ENCODE results near the gene MACO1. TPM values are rescaled to one million over a fixed set of nuclear protein-coding genes. Genes with fewer than 3 reads are reported as not detected.

MACO1 gene
- polyA plus RNA-seq, 2 of the 4 experiments (the other 2 are of a cell fraction), result 6.3 to 7.5 TPM

- no peak overlapping the region for H3K27ac ChIP-seq
- WGBS (ENCODE audit: missing lambda C conversion rate), result 79% methylated on average over 10 of the region's 19 CpGs
- DNase-seq (ENCODE audit: low read depth in 1 of 2, low spot score in 1 of 2) (no peak), FAIRE-seq (no peak), ATAC-seq (no peak)
- TF ChIP-seq ELK1 (IDR thresholded peaks at IDR 0.05; ENCODE audit: low read depth, low read length), result no peak
- TF ChIP-seq RFX5 (IDR thresholded peaks at IDR 0.05), result no peak
- H3K9me3 ChIP-seq, result no peaks in the 10 kb centered on the region
- POLR2A ChIA-PET, result no interaction called here
- H3K4me2 ChIP-seq, result no peak overlapping the region
- peaks cover 8% of the 10 kb centered on the region; the same call in 2 of the 3 replicates for H3K4me1 ChIP-seq
- CTCF ChIA-PET, result interaction anchor here (1.0 to 1.1 kb wide), 3 partner anchors 23 to 260 kb away, joined by 3 to 6 read pairs (median 6); no protein-coding TSS in a partner anchor
- H3K4me3 ChIP-seq, result no peak overlapping the region
Observed at GRCh38 chr1:25549273-25550154, 118.8 kb downstream of the MACO1 start.

Other genes starting within 250 kb of the MACO1 start
- 29.7 and 38.6 TPM in 2 replicates for gene SYF2, start 198.4 kb upstream of the MACO1 start, polyA plus RNA-seq (2011; rRNA removed)
- 36.0 to 39.7 TPM (median 38.6 TPM) in 3 replicates for gene SYF2, start 198.4 kb upstream of the MACO1 start, polyA plus RNA-seq (2017; fragmentation: RNase III; extraction: RNeasy Plus Mini Kit Qiagen cat#74134 plus additional on column Dnase treatment)
- 45.0 and 50.6 TPM in 2 replicates for gene RSRP1, start 183.4 kb upstream of the MACO1 start, polyA plus RNA-seq (2011; rRNA removed)
- gene RSRP1, start 183.4 kb upstream of the MACO1 start, polyA plus RNA-seq (2017; fragmentation: RNase III; extraction: RNeasy Plus Mini Kit Qiagen cat#74134 plus additional on column Dnase treatment), result 32.8 to 36.2 TPM (median 34.5 TPM) in 3 replicates
- gene RHD, start 158.4 kb upstream of the MACO1 start, polyA plus RNA-seq (2011; rRNA removed), result not detected in 2 replicates
- not detected in 3 replicates for gene RHD, start 158.4 kb upstream of the MACO1 start, polyA plus RNA-seq (2017; fragmentation: RNase III; extraction: RNeasy Plus Mini Kit Qiagen cat#74134 plus additional on column Dnase treatment)
- gene TMEM50A, start 92.6 kb upstream of the MACO1 start, polyA plus RNA-seq (2011; rRNA removed), result 85.4 and 128 TPM in 2 replicates
- 107 to 111 TPM (median 110 TPM) in 3 replicates for gene TMEM50A, start 92.6 kb upstream of the MACO1 start, polyA plus RNA-seq (2017; fragmentation: RNase III; extraction: RNeasy Plus Mini Kit Qiagen cat#74134 plus additional on column Dnase treatment)
- gene RHCE, start 10.1 kb upstream of the MACO1 start, polyA plus RNA-seq (2011; rRNA removed), result 0.12 and 0.13 TPM in 2 replicates
- gene RHCE, start 10.1 kb upstream of the MACO1 start, polyA plus RNA-seq (2017; fragmentation: RNase III; extraction: RNeasy Plus Mini Kit Qiagen cat#74134 plus additional on column Dnase treatment), result not detected in 3 replicates
- gene LDLRAP1, start 112.7 kb downstream of the MACO1 start, polyA plus RNA-seq (2011; rRNA removed), result 7.9 and 9.2 TPM in 2 replicates
- 9.9 to 10.9 TPM (median 10.1 TPM) in 3 replicates for gene LDLRAP1, start 112.7 kb downstream of the MACO1 start, polyA plus RNA-seq (2017; fragmentation: RNase III; extraction: RNeasy Plus Mini Kit Qiagen cat#74134 plus additional on column Dnase treatment)
- 0.22 and 0.41 TPM in 2 replicates for gene MAN1C1, start 185.9 kb downstream of the MACO1 start, polyA plus RNA-seq (2011; rRNA removed)
- 0.20 to 0.29 TPM (median 0.27 TPM) in 3 replicates for gene MAN1C1, start 185.9 kb downstream of the MACO1 start, polyA plus RNA-seq (2017; fragmentation: RNase III; extraction: RNeasy Plus Mini Kit Qiagen cat#74134 plus additional on column Dnase treatment)

Measured in A549 (cell line).